GM23338 (cell line): Measurements from ENCODE around the gene LRIG1. TPM values are rescaled to one million over a fixed set of nuclear protein-coding genes. Genes with fewer than 3 reads are reported as not detected.

Source experiments
- ATAC-seq: fragments of 200-7000 bp; cut with Tn5 transposase; 3 replicates; pipeline ENCODE4 v1.9.1; 2020
- DNase-seq: peaks from one replicate; pipeline ENCODE4 v3.0.0-alpha.2; 2015; ENCODE audit warnings: low spot score
- H2AFZ ChIP-seq: fragments of 200-600 bp; sonication (generic); 2 replicates; pipeline ENCODE4 v1.8.0; 2016; ENCODE audit warnings: antibody characterized with exemption, mild to moderate bottlenecking, moderate library complexity
- H3F3A ChIP-seq: fragments of 200-600 bp; sonication (generic); replicated peaks from 2 replicates; pipeline ENCODE4 v1.8.0; 2017; ENCODE audit warnings: antibody characterized with exemption, mixed run types, low read depth
- H3K27ac ChIP-seq: fragments of 200-600 bp; sonication (generic); 2 replicates; pipeline ENCODE4 v1.6.1; 2016; ENCODE audit warnings: low read depth
- H3K27me3 ChIP-seq: fragments of 200-600 bp; sonication (generic); 2 replicates; pipeline ENCODE4 v1.8.0; 2016; ENCODE audit warnings: mild to moderate bottlenecking, mixed run types, moderate library complexity; ENCODE audit not compliant: insufficient read depth
- H3K36me3 ChIP-seq: fragments of 200-600 bp; sonication (generic); 2 replicates; pipeline ENCODE4 v1.8.0; 2016; ENCODE audit warnings: mild to moderate bottlenecking; ENCODE audit not compliant: insufficient read depth
- H3K4me1 ChIP-seq: fragments of 200-600 bp; sonication (generic); 2 replicates; pipeline ENCODE4 v1.8.0; 2016; ENCODE audit warnings: mild to moderate bottlenecking, moderate library complexity; ENCODE audit not compliant: insufficient read depth
- H3K4me2 ChIP-seq: fragments of 200-600 bp; sonication (generic); 2 replicates; pipeline ENCODE4 v1.7.1; 2017; ENCODE audit warnings: mixed run types
- H3K4me3 ChIP-seq: fragments of 200-600 bp; sonication (generic); 2 replicates; pipeline ENCODE4 v1.6.1; 2016; ENCODE audit warnings: mixed run types
- H3K79me2 ChIP-seq: fragments of 200-600 bp; sonication (generic); replicated peaks from 2 replicates; pipeline ENCODE4 v1.8.0; 2017; ENCODE audit warnings: mild to moderate bottlenecking; ENCODE audit not compliant: insufficient read depth
- H3K9me2 ChIP-seq: fragments of 200-600 bp; sonication (generic); 2 replicates; pipeline ENCODE4 v1.8.0; 2017; ENCODE audit not compliant: insufficient read depth
- H4K20me1 ChIP-seq: fragments of 200-600 bp; sonication (generic); replicated peaks from 2 replicates; pipeline ENCODE4 v1.8.0; 2017; ENCODE audit warnings: mild to moderate bottlenecking; ENCODE audit not compliant: insufficient read depth
- H3K27ac Mint-ChIP-seq: 2 replicates; pipeline ENCODE4 v1.8.0; 2020; ENCODE audit warnings: inconsistent platforms, mild to moderate bottlenecking, moderate library complexity, mixed read lengths
- H3K27me3 Mint-ChIP-seq: 3 replicates; pipeline ENCODE4 v1.8.0; 2022; ENCODE audit warnings: low read depth, mild to moderate bottlenecking, moderate library complexity, mixed read lengths, inconsistent platforms; ENCODE audit not compliant: insufficient read depth, poor library complexity
- H3K36me3 Mint-ChIP-seq: 3 replicates; pipeline ENCODE4 v1.8.0; 2021; ENCODE audit warnings: low read depth, mild to moderate bottlenecking, inconsistent platforms, moderate library complexity, mixed read lengths
- H3K4me1 Mint-ChIP-seq: 3 replicates; pipeline ENCODE4 v1.8.0; 2020; ENCODE audit warnings: mild to moderate bottlenecking, inconsistent platforms, mixed read lengths
- H3K4me3 Mint-ChIP-seq: 3 replicates; pipeline ENCODE4 v1.8.0; 2021; ENCODE audit warnings: moderate library complexity, mild to moderate bottlenecking, inconsistent platforms, mixed read lengths
- H3K9me3 Mint-ChIP-seq: 3 replicates; pipeline ENCODE4 v1.8.0; 2020; ENCODE audit warnings: moderate library complexity, mild to moderate bottlenecking, inconsistent platforms, mixed read lengths
- ETS1 ChIP-seq: IDR thresholded peaks from 2 replicates; pipeline ENCODE4 v1.6.1; 2016; ENCODE audit warnings: antibody characterized with exemption
- POLR2AphosphoS5 ChIP-seq: IDR thresholded peaks from 2 replicates; pipeline ENCODE4 v1.6.1; 2016; ENCODE audit warnings: antibody characterized with exemption, low read depth
- REST ChIP-seq: IDR thresholded peaks from one replicate; pipeline ENCODE4 v1.6.1; 2018; ENCODE audit warnings: antibody characterized with exemption; ENCODE audit not compliant: unreplicated experiment
- STAT1 ChIP-seq: IDR thresholded peaks from one replicate; pipeline ENCODE4 v1.6.1; 2016; ENCODE audit warnings: antibody characterized with exemption; ENCODE audit not compliant: unreplicated experiment
- ZNF331 ChIP-seq: fragments of 250-450 bp; sonication (Bioruptor Pico); IDR thresholded peaks from 2 replicates; pipeline ENCODE4 v1.5.0; 2020; ENCODE audit warnings: low read depth, mild to moderate bottlenecking, moderate library complexity
- ZNF462 ChIP-seq: fragments of 250-450 bp; sonication (Bioruptor Pico); IDR thresholded peaks from 2 replicates; pipeline ENCODE4 v1.5.0; 2020; ENCODE audit warnings: mild to moderate bottlenecking, moderate library complexity
- polyA plus RNA-seq: library from polyadenylated mRNA; unstranded; fragments of >200 nt; fragmentation: Nextera tagmentation; extraction: Ambion mirVana; gene quantifications from 2 replicates; pipeline ENCODE4 v1.2.1, GENCODE V29; 2016
- total RNA-seq: library from RNA; depleted of rRNA; stranded (reverse); fragments of >200 nt; shearing (Covaris generic); gene quantifications from 2 replicates; pipeline ENCODE4 v1.2.3, GENCODE V29; 2014

LRIG1 gene
- total and polyA plus RNA-seq, 2 experiments from 2014 or later = 40.0 to 134 TPM

- TF ChIP-seq ZNF462 (CRISPR knock-in tag) (no peak), ZNF331 (CRISPR knock-in tag) (no peak)
Measured at GRCh38 chr3:66361356-66361755, 139.5 kb downstream of the LRIG1 start (continued).

GRCh38 chr3:66355997-66356396, 144.8 kb downstream of the LRIG1 start:
- H3K36me3 Mint-ChIP-seq = no peaks in the 10 kb centered on the region
- no peaks in the 10 kb centered on the region for H4K20me1 ChIP-seq
- H3K27ac ChIP-seq = no peak overlapping the region
- H3K27me3 Mint-ChIP-seq = no peaks in the 10 kb centered on the region
- no peaks in the 10 kb centered on the region for H3K36me3 ChIP-seq
- DNase-seq (no peak), ATAC-seq (no peak)
- no peak overlapping the region for H3K4me2 ChIP-seq
- no peak overlapping the region for H2AFZ ChIP-seq
- no peak overlapping the region for H3K4me3 Mint-ChIP-seq
- H3K4me1 ChIP-seq = peaks cover 15% of the 10 kb centered on the region
- H3F3A ChIP-seq = no peaks in the 10 kb centered on the region
- H3K4me1 Mint-ChIP-seq = peaks cover 5% of the 10 kb centered on the region; the same call in 2 of the 3 replicates
- H3K9me3 Mint-ChIP-seq = no peaks in the 10 kb centered on the region
- H3K9me2 ChIP-seq = no peaks in the 10 kb centered on the region
- no peak overlapping the region for H3K27ac Mint-ChIP-seq
- H3K4me3 ChIP-seq = no peak overlapping the region
- H3K27me3 ChIP-seq = no peaks in the 10 kb centered on the region
- H3K79me2 ChIP-seq = no peaks in the 10 kb centered on the region
- TF ChIP-seq REST (no peak), STAT1 (no peak), ETS1 (no peak), POLR2AphosphoS5 (no peak)
